Calu3 (cell line): ENCODE data around the gene TBC1D1. TPM values are rescaled to one million over a fixed set of nuclear protein-coding genes. Genes with fewer than 3 reads are reported as not detected.

Source experiments
- BruUV-seq: library from RNA; stranded (reverse); fragments of 400-500 nt; replicated peaks from 2 replicates; lab custom pipeline; 2021; lab: Mats Ljungman, UMichigan
- CTCF ChIA-PET: fragments of 300-600 bp; sonication (Branson Sonifier 250); formaldehyde crosslinking; loops from one replicate; lab custom pipeline; 2022; ENCODE audit warnings: antibody characterized with exemption; lab: Charles Lee
- DNase-seq: peaks from one replicate; pipeline ENCODE4 v3.0.0; 2022
- H3K27ac Mint-ChIP-seq: one replicate; pipeline ENCODE4 v1.8.0; 2022; ENCODE audit warnings: mixed read lengths; ENCODE audit not compliant: unreplicated experiment
- H3K27me3 Mint-ChIP-seq: one replicate; pipeline ENCODE4 v1.8.0; 2022; ENCODE audit warnings: mixed read lengths; ENCODE audit not compliant: unreplicated experiment
- H3K36me3 Mint-ChIP-seq: one replicate; pipeline ENCODE4 v1.8.0; 2022; ENCODE audit warnings: mild to moderate bottlenecking, moderate library complexity, mixed read lengths; ENCODE audit not compliant: insufficient read depth, unreplicated experiment
- H3K4me1 Mint-ChIP-seq: one replicate; pipeline ENCODE4 v1.8.0; 2022; ENCODE audit warnings: mild to moderate bottlenecking, low read depth, mixed read lengths; ENCODE audit not compliant: unreplicated experiment
- H3K4me3 Mint-ChIP-seq: one replicate; pipeline ENCODE4 v1.8.0; 2022; ENCODE audit warnings: mild to moderate bottlenecking, low read depth, moderate library complexity, mixed read lengths; ENCODE audit not compliant: unreplicated experiment
- H3K9me3 Mint-ChIP-seq: one replicate; pipeline ENCODE4 v1.8.0; 2022; ENCODE audit warnings: low read depth, mixed read lengths; ENCODE audit not compliant: unreplicated experiment
- CTCF ChIP-seq: fragments of 200-600 bp; IDR thresholded peaks from one replicate; pipeline ENCODE4 v1.8.0; 2022; ENCODE audit warnings: antibody characterized with exemption; ENCODE audit not compliant: unreplicated experiment
- intact Hi-C: fragments of 100-400 bp; cut with micrococcal nuclease; formaldehyde crosslinking; loops from one replicate; pipeline ENCODE4 v1.10.0; 2022; ENCODE audit not compliant: unreplicated experiment
- total RNA-seq: library from RNA; stranded (reverse); gene quantifications from 2 replicates; pipeline ENCODE4 v1.2.3, GENCODE V29; 2022

The TBC1D1 gene
- total RNA-seq, 1 experiment from 2014 or later: 39.8 TPM

- no peaks in the 10 kb centered on the region for H3K27me3 Mint-ChIP-seq
- no peak overlapping the region for H3K27ac Mint-ChIP-seq
- no peak for TF ChIP-seq CTCF
- intact Hi-C loops: no loop called here
- no peaks in the 10 kb centered on the region for H3K9me3 Mint-ChIP-seq
- peaks cover 4% of the 10 kb centered on the region for H3K36me3 Mint-ChIP-seq
- CTCF ChIA-PET: no interaction called here
- BruUV-seq: no TSS peak
- H3K4me3 Mint-ChIP-seq: no peak overlapping the region
- no peak for DNase-seq
- H3K4me1 Mint-ChIP-seq: no peaks in the 10 kb centered on the region
These were observed 27.9 kb upstream of the TBC1D1 start for GRCh38 chr4:37862961-37863360.

GRCh38 chr4:37864786-37865185 lies 26.1 kb upstream of the TBC1D1 start:
- Mint-ChIP-seq H3K36me3 (peaks cover 5% of the 10 kb centered on the region), H3K4me3 (no peak overlapping the region), H3K4me1 (no peaks in the 10 kb centered on the region), H3K27ac (no peak overlapping the region), H3K27me3 (no peaks in the 10 kb centered on the region), H3K9me3 (no peaks in the 10 kb centered on the region)
- no peak for DNase-seq
- CTCF ChIA-PET: no interaction called here
- intact Hi-C loops: no loop called here
- BruUV-seq: no TSS peak
- TF ChIP-seq CTCF: no peak

GRCh38 chr4:37865450-37865849 lies 25.4 kb upstream of the TBC1D1 start:
- intact Hi-C loops: no loop called here
- Mint-ChIP-seq H3K4me3 (no peak overlapping the region), H3K36me3 (peaks cover 5% of the 10 kb centered on the region), H3K9me3 (no peaks in the 10 kb centered on the region), H3K4me1 (no peaks in the 10 kb centered on the region), H3K27me3 (no peaks in the 10 kb centered on the region), H3K27ac (no peak overlapping the region)
- no peak for DNase-seq
- CTCF ChIA-PET: no interaction called here
- TF ChIP-seq CTCF: no peak
- BruUV-seq: no TSS peak

GRCh38 chr4:37867102-37867501 lies 23.8 kb upstream of the TBC1D1 start:
- no peaks in the 10 kb centered on the region for H3K9me3 Mint-ChIP-seq
- H3K4me3 Mint-ChIP-seq: no peak overlapping the region
- no peaks in the 10 kb centered on the region for H3K4me1 Mint-ChIP-seq
- H3K27ac Mint-ChIP-seq: no peak overlapping the region
- no peak for DNase-seq
- peaks cover 5% of the 10 kb centered on the region for H3K36me3 Mint-ChIP-seq
- no TSS peak for BruUV-seq
- H3K27me3 Mint-ChIP-seq: no peaks in the 10 kb centered on the region
- TF ChIP-seq CTCF: no peak
- intact Hi-C loops: no loop called here
- CTCF ChIA-PET: no interaction called here
